Keratinocyte (primary cell): ENCODE results near the gene KCND2. TPM values are rescaled to one million over a fixed set of nuclear protein-coding genes. Genes with fewer than 3 reads are reported as not detected.

Experiments
- DNase-seq: peaks from one replicate; pipeline ENCODE4 v3.0.0-alpha.2; 2011; ENCODE audit warnings: low read depth, missing footprints, low spot score
- FAIRE-seq: peaks from 2 replicates; lab custom pipeline; 2011; peaks lifted over from hg19 to GRCh38; lab: Jason Lieb, UNC
- H2AFZ ChIP-seq: 2 replicates; pipeline ENCODE4 v1.6.0; 2012; ENCODE audit warnings: low read length, control low read depth, inconsistent platforms; ENCODE audit not compliant: control insufficient read depth
- H3K27ac ChIP-seq: 2 replicates; pipeline ENCODE4 v1.5.1; 2011; ENCODE audit warnings: low read length; ENCODE audit not compliant: control insufficient read depth, insufficient read depth
- H3K27me3 ChIP-seq: 3 replicates; pipeline ENCODE4 v1.6.0; 2011; ENCODE audit warnings: low read length; ENCODE audit not compliant: control insufficient read depth, insufficient read depth; ENCODE audit errors: extremely low read depth
- H3K36me3 ChIP-seq, 2 experiments: 2 replicates in 1 of 2; 3 replicates in 1 of 2; pipeline ENCODE4 v1.5.1; 2011; ENCODE audit warnings: low read length in 2 of 2, mild to moderate bottlenecking in 1 of 2; ENCODE audit not compliant: control insufficient read depth in 2 of 2, insufficient read depth in 2 of 2; ENCODE audit errors: extremely low read depth in 1 of 2
- H3K4me1 ChIP-seq: 3 replicates; pipeline ENCODE4 v1.5.1; 2011; ENCODE audit warnings: low read length; ENCODE audit not compliant: control insufficient read depth, insufficient read depth; ENCODE audit errors: extremely low read depth
- H3K4me2 ChIP-seq: 3 replicates; pipeline ENCODE4 v1.6.0; 2011; ENCODE audit warnings: low read depth, low read length; ENCODE audit not compliant: control insufficient read depth, insufficient read depth; ENCODE audit errors: extremely low read depth
- H3K4me3 ChIP-seq, 3 experiments: fragments of 200-600 bp in 1 of 3; sonication (generic) in 1 of 3; 2 replicates in 2 of 3; 3 replicates in 1 of 3; pipeline ENCODE4 v1.5.1; 2011 to 2016; ENCODE audit warnings: low read length in 3 of 3, mild to moderate bottlenecking in 3 of 3, control low read depth in 2 of 3, inconsistent platforms in 1 of 3, low read depth in 1 of 3, mixed read lengths in 1 of 3, mixed run types in 1 of 3, moderate library complexity in 1 of 3; ENCODE audit not compliant: control insufficient read depth in 2 of 3, insufficient read depth in 2 of 3; ENCODE audit errors: extremely low read depth in 1 of 3
- H3K79me2 ChIP-seq: 2 replicates; pipeline ENCODE4 v1.6.0; 2012; ENCODE audit warnings: low read length; ENCODE audit not compliant: control insufficient read depth, insufficient read depth
- H3K9ac ChIP-seq: 3 replicates; pipeline ENCODE4 v1.6.0; 2011; ENCODE audit warnings: low read length; ENCODE audit not compliant: control insufficient read depth, insufficient read depth; ENCODE audit errors: extremely low read depth
- H3K9me1 ChIP-seq: 3 replicates; pipeline ENCODE4 v1.6.0; 2011; ENCODE audit warnings: low read length; ENCODE audit not compliant: control insufficient read depth, insufficient read depth; ENCODE audit errors: extremely low read depth
- H3K9me3 ChIP-seq: 2 replicates; pipeline ENCODE4 v1.5.1; 2012; ENCODE audit warnings: low read depth, low read length; ENCODE audit not compliant: control insufficient read depth
- H4K20me1 ChIP-seq: 3 replicates; pipeline ENCODE4 v1.6.0; 2011; ENCODE audit warnings: low read length; ENCODE audit not compliant: control insufficient read depth, insufficient read depth; ENCODE audit errors: extremely low read depth
- CTCF ChIP-seq, 3 experiments: IDR thresholded peaks in 1 of 3; conservative IDR thresholded peaks in 1 of 3; optimal IDR thresholded peaks in 1 of 3; 2 replicates in 2 of 3; 3 replicates in 1 of 3; pipeline versions ENCODE3 to v1.5.1; 2011; ENCODE audit warnings: low read length in 3 of 3, mild to moderate bottlenecking in 3 of 3, moderate library complexity in 2 of 3, control low read depth in 1 of 3, inconsistent platforms in 1 of 3; ENCODE audit not compliant: insufficient read depth in 2 of 3; ENCODE audit errors: extremely low read depth in 1 of 3
- EZH2 ChIP-seq: IDR thresholded peaks from one replicate; pipeline ENCODE4 v1.6.1; 2012; ENCODE audit warnings: inconsistent platforms, mild to moderate bottlenecking, low read length, moderate library complexity
- dilution Hi-C: fragments of 300-500 bp; cut with MboI; formaldehyde crosslinking; loops from one replicate; pipeline ENCODE4 v1.7.0; 2020; ENCODE audit warnings: low sequenced_read_pairs; ENCODE audit not compliant: extremely low pct_ligation_motif_present
- polyA plus RNA-seq, 5 experiments: library from polyadenylated mRNA; depleted of rRNA in 3 of 5; stranded (reverse) in 3 of 5; stranded (forward) in 1 of 5; unstranded in 1 of 5; fragments of >200 nt; gene quantifications; 1 replicate in 1 of 5; 2 replicates in 3 of 5; 3 replicates in 1 of 5; pipeline versions ENCODE4 v1.2.1 to v1.2.3, GENCODE V29; 2011 to 2012; ENCODE audit warnings: missing spikeins in 2 of 5, low read depth in 1 of 5, low replicate concordance in 1 of 5

The KCND2 gene
- polyA plus RNA-seq, 1 donor (not counting 4 experiments of a cell fraction or from before 2014, with no cell fraction given), result not detected

- dilution Hi-C loops, result no loop called here
- FAIRE-seq (no peak), DNase-seq (no peak)
- Histone ChIP-seq H3K79me2 (no peaks in the 10 kb centered on the region), H3K4me3 (no peak overlapping the region), H3K27me3 (no peaks in the 10 kb centered on the region), H3K9ac (no peak overlapping the region), H3K36me3 (no peaks in the 10 kb centered on the region), H3K27ac (no peak overlapping the region), H2AFZ (no peak overlapping the region), H3K4me2 (peak overlapping the region; percentile 41), H3K9me1 (no peaks in the 10 kb centered on the region), H3K9me3 (no peaks in the 10 kb centered on the region), H4K20me1 (no peaks in the 10 kb centered on the region), H3K4me1 (peaks cover 31% of the 10 kb centered on the region)
- TF ChIP-seq EZH2, result no peak
- TF ChIP-seq CTCF (optimal IDR thresholded peaks at IDR 0.05 in 1 of 3, IDR thresholded peaks at IDR 0.05 in 1 of 3, conservative IDR thresholded peaks at IDR 0.05 in 1 of 3; ENCODE audit: extremely low read depth in 1 of 3, insufficient read depth in 2 of 3, low read length in 3 of 3), result no peak
These were observed 131.1 kb downstream of the KCND2 start for GRCh38 chr7:120404042-120404441.

GRCh38 chr7:120405652-120406051, 132.7 kb downstream of the KCND2 start:
- no peak for FAIRE-seq

More at GRCh38 chr7:120405652-120406051, 132.7 kb downstream of the KCND2 start:
- Histone ChIP-seq H3K9ac (no peak overlapping the region), H3K27me3 (no peaks in the 10 kb centered on the region), H4K20me1 (no peaks in the 10 kb centered on the region), H2AFZ (no peak overlapping the region), H3K9me3 (no peaks in the 10 kb centered on the region), H3K36me3 (no peaks in the 10 kb centered on the region), H3K9me1 (no peaks in the 10 kb centered on the region), H3K4me1 (peaks cover 31% of the 10 kb centered on the region), H3K27ac (no peak overlapping the region), H3K4me2 (no peak overlapping the region), H3K79me2 (no peaks in the 10 kb centered on the region), H3K4me3 (no peak overlapping the region)
- dilution Hi-C loops, result no loop called here
- no peak for DNase-seq
- TF ChIP-seq EZH2 (no peak), CTCF (optimal IDR thresholded peaks at IDR 0.05 in 1 of 3, IDR thresholded peaks at IDR 0.05 in 1 of 3, conservative IDR thresholded peaks at IDR 0.05 in 1 of 3; ENCODE audit: extremely low read depth in 1 of 3, insufficient read depth in 2 of 3, low read length in 3 of 3) (no peak)
